Adrenal gland (tissue), 12 donors: ENCODE measurements around the gene EFCC1. TPM values are rescaled to one million over a fixed set of nuclear protein-coding genes. Genes with fewer than 3 reads are reported as not detected.

ENCODE experiments used
- DNase-seq, 7 donors: peaks; one replicate each; pipeline ENCODE4 v3.0.0-alpha.2; 2019 to 2020
- H3K27ac ChIP-seq, 5 donors: fragments of 200-600 bp; sonication (generic) in 4 of 5; 1 replicate in 3 of 5; 2 replicates in 2 of 5; pipeline versions ENCODE4 v1.5.1 to v1.8.0; 2016 to 2020; ENCODE audit warnings: mild to moderate bottlenecking in 1 of 5
- H3K27me3 ChIP-seq: fragments of 200-600 bp; 2 replicates; pipeline ENCODE4 v1.8.0; 2021
- H3K36me3 ChIP-seq, 2 donors: fragments of 200-600 bp; replicated peaks in 1 of 2; 1 replicate in 1 of 2; 2 replicates in 1 of 2; pipeline versions ENCODE4 v1.5.1 to v1.8.0; 2018 to 2022
- H3K4me1 ChIP-seq, 2 donors: fragments of 200-600 bp; replicated peaks in 1 of 2; 1 replicate in 1 of 2; 2 replicates in 1 of 2; pipeline versions ENCODE4 v1.5.1 to v1.8.0; 2018 to 2021
- H3K4me3 ChIP-seq, 4 donors: fragments of 200-600 bp; sonication (generic) in 3 of 4; one replicate each; pipeline ENCODE4 v1.5.1; 2016 to 2018
- H3K9me3 ChIP-seq, 3 donors: fragments of 200-600 bp; sonication (generic) in 1 of 3; replicated peaks in 1 of 3; 1 replicate in 2 of 3; 2 replicates in 1 of 3; pipeline versions ENCODE4 v1.5.1 to v1.8.0; 2016 to 2021
- POLR2A ChIP-seq, 2 donors: fragments of 450-650 bp; IDR thresholded peaks; one replicate each; pipeline ENCODE4 v1.6.1; 2017; ENCODE audit warnings: antibody characterized with exemption in 2 of 2, mild to moderate bottlenecking in 2 of 2, moderate library complexity in 1 of 2
- WGBS, 4 donors: extraction: QIAGEN DNeasy Blood & Tissue Kit in 2 of 4; methylation state at CpG; one replicate each; pipeline versions ENCODE4 v1.1.5 to v1.1.7; 2013 to 2017; 5-methylcytosine and 5-hydroxymethylcytosine counted together
- intact Hi-C, 2 donors: fragments of 100-400 bp; cut with DNase I; formaldehyde crosslinking; loops; one replicate each; pipeline versions ENCODE4 v1.14.1 to v1.15.0; 2022 to 2023
- polyA plus RNA-seq, 3 donors: library from polyadenylated mRNA; stranded (reverse); fragments of 200-250 nt in 2 of 3; fragments of 350-450 nt in 1 of 3; fragmentation: Illumina TruSeq in 1 of 3; extraction: RNeasy Lipid Tissue Mini Kit (QIAGEN cat#74804) in 1 of 3; gene quantifications; one replicate each; pipeline ENCODE4 v1.2.3, GENCODE V29; 2013 to 2014
- total RNA-seq, 9 donors: library from RNA; depleted of rRNA in 4 of 9; stranded (reverse); fragments of >200 nt in 4 of 9; fragments of 120-200 nt in 1 of 9; fragmentation: NEBNext Ultra II Directional in 1 of 9; extraction: Animal tissue kit (Norgen Biotek cat#: 25700) in 1 of 9; gene quantifications; one replicate each; pipeline versions ENCODE4 v1.1.0 to v1.2.4, GENCODE V29; 2013 to 2023
- TF ChIP-seq, protein P1 (sequence below), 6 experiments: fragments of 450-650 bp in 4 of 6; fragments of 200-600 bp in 2 of 6; sonication (generic) in 1 of 6; IDR thresholded peaks; 1 replicate in 5 of 6; 2 replicates in 1 of 6; pipeline versions ENCODE4 v1.5.1 to v1.8.0; 2016 to 2021; ENCODE audit warnings: antibody characterized with exemption in 6 of 6, mild to moderate bottlenecking in 2 of 6, moderate library complexity in 1 of 6
- donor health status: healthy with polysubstance abuse.
- donor health status: Bipolar disorder and iron deficiency.
- donor health status: DM: yes; HTN: yes; CAD: no.
- donor health status: DM: no; HTN: no; CAD: no.
- donor health status: DM: no; HTN: no; CAD: no.
- donor health status: DM: yes; HTN: yes; CAD: no.

The EFCC1 gene
- total and polyA plus RNA-seq, 12 donors: 0.46 to 6.0 (median 1.8) TPM

DNA sequence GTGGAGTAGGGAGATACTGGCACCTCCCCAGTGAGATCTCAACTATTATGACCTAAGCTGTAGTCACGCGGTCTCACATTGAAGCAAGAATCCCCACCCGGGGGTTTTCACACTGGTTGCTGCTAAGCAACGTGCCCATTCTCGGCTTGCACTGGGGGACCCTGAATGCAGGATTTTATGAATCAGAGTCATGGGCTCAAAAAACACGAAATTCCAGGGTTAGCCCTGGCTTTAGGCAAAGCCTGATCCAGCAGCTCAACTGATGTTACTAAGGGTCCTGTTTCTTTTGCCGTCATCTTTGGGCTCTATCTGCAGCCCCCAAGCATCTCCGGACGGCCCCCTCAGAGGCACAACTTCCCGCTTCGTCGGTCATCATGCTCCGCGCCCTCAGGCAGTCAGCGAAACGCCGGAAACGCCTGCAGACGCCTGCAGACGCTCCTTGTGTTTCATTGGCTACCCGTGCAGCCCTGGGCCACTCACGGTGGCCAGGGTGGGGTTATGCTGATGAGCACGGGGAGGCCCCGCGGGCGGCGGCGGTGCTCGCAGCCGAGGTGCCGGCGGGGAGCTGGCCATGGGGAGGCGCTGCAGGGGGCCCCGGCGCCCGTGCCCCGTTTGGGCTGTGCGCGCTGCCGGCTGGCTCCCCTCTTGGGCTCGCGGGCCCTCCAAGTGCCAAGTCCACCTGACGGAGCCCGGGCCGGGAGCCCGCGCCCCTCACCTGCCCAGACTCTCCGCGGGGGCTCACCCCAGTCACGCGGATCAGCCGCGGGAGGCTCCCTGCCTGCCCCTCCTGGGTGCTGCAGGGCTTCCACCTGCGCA lies 25.8 kb downstream of the EFCC1 start:
- 3 to 14% (median 6%) methylated on average over 15 to 54 of the region's 54 CpGs for WGBS, 4 donors
- peaks cover 0 to 22% of the 10 kb centered on the region in 2 donors for H3K4me1 ChIP-seq

DNA sequence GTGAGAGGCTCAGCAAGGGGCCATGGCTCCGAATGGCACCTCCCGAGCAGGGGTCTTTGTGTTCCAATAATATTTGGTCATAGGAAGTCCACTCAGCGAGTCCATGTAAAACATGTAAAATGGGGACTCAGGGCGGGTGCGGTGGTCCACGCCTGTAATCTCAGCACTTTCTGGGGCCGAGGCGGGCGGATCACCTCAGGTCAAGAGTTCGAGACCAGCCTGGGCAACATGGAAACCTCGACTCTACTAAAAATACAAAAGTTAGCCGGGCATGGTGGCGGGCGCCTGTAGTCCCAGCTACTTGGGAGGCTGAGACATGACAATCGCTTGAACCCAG lies 26.4 kb downstream of the EFCC1 start:
- Histone ChIP-seq H3K4me1 (peaks cover 0 to 18% of the 10 kb centered on the region in 2 donors), H3K4me3 (peak overlapping the region in 1 of 4 donors; percentile 68), H3K36me3 (no peaks in the 10 kb centered on the region), H3K27me3 (no peaks in the 10 kb centered on the region), H3K9me3 (no peaks in the 10 kb centered on the region), H3K27ac (no peak overlapping the region)
- intact Hi-C loops: no loop called here
- TF ChIP-seq, protein P1, sequence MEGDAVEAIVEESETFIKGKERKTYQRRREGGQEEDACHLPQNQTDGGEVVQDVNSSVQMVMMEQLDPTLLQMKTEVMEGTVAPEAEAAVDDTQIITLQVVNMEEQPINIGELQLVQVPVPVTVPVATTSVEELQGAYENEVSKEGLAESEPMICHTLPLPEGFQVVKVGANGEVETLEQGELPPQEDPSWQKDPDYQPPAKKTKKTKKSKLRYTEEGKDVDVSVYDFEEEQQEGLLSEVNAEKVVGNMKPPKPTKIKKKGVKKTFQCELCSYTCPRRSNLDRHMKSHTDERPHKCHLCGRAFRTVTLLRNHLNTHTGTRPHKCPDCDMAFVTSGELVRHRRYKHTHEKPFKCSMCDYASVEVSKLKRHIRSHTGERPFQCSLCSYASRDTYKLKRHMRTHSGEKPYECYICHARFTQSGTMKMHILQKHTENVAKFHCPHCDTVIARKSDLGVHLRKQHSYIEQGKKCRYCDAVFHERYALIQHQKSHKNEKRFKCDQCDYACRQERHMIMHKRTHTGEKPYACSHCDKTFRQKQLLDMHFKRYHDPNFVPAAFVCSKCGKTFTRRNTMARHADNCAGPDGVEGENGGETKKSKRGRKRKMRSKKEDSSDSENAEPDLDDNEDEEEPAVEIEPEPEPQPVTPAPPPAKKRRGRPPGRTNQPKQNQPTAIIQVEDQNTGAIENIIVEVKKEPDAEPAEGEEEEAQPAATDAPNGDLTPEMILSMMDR (IDR thresholded peaks at IDR 0.05): no peak
- no peak for TF ChIP-seq POLR2A (IDR thresholded peaks at IDR 0.05)
- 68 to 77% (median 71%) methylated on average over 14 to 15 of the region's 15 CpGs for WGBS, 4 donors
- DNase-seq: no peak

More for the DNA sequence above, 25.8 kb downstream of the EFCC1 start:
- Histone ChIP-seq H3K9me3 (no peaks in the 10 kb centered on the region), H3K27me3 (no peaks in the 10 kb centered on the region), H3K4me3 (peak overlapping the region in 1 of 4 donors; percentile 68), H3K36me3 (no peaks in the 10 kb centered on the region), H3K27ac (peak overlapping the region in 3 of 5 donors; percentile 12 to 62 (median 52))
- TF ChIP-seq, protein P1 (IDR thresholded peaks at IDR 0.05): peak in 4 of 6 experiments; percentile 26 to 75 (median 66)
- peak in 1 of 2 donors; percentile 38 for TF ChIP-seq POLR2A (IDR thresholded peaks at IDR 0.05)
- intact Hi-C loops: no loop called here
- peak; percentile 87 to 95 (median 92) for DNase-seq

DNA sequence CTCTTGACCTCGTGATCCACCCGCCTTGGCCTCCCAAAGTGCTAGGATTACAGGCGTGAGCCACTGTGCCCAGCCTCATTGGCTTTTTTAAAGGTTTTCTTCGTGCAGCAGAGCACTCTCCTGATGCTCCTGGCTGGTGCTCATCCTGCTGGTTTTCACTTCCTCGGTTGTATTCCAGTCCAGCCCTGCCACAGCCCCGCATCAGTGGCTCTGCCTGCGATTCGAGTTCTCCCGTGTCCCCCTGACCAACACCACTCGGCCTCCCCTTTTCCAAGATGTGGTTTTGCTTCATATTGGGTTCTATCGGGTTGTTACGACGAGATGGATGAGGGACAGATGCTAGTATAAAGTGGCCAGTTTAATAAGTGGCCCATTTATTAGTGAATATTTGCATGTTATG lies 27.8 kb downstream of the EFCC1 start:
- no peaks in the 10 kb centered on the region for H3K9me3 ChIP-seq
- H3K27me3 ChIP-seq: no peaks in the 10 kb centered on the region
- no peak for TF ChIP-seq POLR2A (IDR thresholded peaks at IDR 0.05)
- TF ChIP-seq, protein P1 (IDR thresholded peaks at IDR 0.05): no peak
- H3K27ac ChIP-seq: no peak overlapping the region
- H3K4me3 ChIP-seq: no peak overlapping the region
- H3K4me1 ChIP-seq: peaks cover 0 to 18% of the 10 kb centered on the region in 2 donors
- no peaks in the 10 kb centered on the region for H3K36me3 ChIP-seq
- intact Hi-C loops: no loop called here
- 85 to 93% (median 89%) methylated on average over 13 of the region's 13 CpGs for WGBS, 4 donors
- DNase-seq: no peak

DNA sequence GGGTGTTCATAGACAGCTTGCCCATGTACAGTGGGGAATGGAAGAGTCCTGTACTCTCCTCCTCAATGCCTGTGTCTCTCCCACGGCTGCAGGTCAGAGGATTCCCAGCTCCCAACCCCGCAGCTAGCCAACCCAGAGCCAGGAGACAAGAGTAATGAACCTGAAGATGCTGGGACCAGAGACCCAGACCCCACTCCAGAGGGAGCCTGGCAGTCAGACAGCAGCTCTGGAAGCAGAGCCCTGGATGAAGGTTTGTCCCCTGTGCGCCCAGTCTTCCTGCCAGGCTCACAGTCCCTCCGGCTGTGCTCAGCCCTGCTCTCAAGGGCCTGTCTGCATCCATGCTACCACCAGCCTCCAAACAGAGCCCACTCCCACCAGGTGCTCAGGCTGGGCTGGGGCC lies 29.5 kb downstream of the EFCC1 start:
- Histone ChIP-seq H3K4me3 (no peak overlapping the region), H3K36me3 (no peaks in the 10 kb centered on the region), H3K9me3 (no peaks in the 10 kb centered on the region), H3K4me1 (peaks cover 0 to 18% of the 10 kb centered on the region in 2 donors), H3K27me3 (no peaks in the 10 kb centered on the region), H3K27ac (no peak overlapping the region)
- no peak for DNase-seq
- intact Hi-C loops: no loop called here
- TF ChIP-seq, protein P1 (IDR thresholded peaks at IDR 0.05): no peak
- WGBS, 4 donors: 93 to 100% (median 97%) methylated on average over 1 to 4 of the region's 4 CpGs
